OCI-LY7 (cell line): ENCODE data around the gene FOXM1. TPM values are rescaled to one million over a fixed set of nuclear protein-coding genes. Genes with fewer than 3 reads are reported as not detected.

ENCODE experiments used
- BruUV-seq: library from RNA; stranded (reverse); fragments of 400-500 nt; replicated peaks from 2 replicates; lab custom pipeline; 2021; lab: Mats Ljungman, UMichigan
- CTCF ChIA-PET: fragments of 300-600 bp; sonication (Branson Sonifier 250); formaldehyde crosslinking; loops from one replicate; lab custom pipeline; 2022; ENCODE audit warnings: antibody characterized with exemption; ENCODE audit not compliant: unreplicated experiment; lab: Charles Lee
- POLR2A ChIA-PET: fragments of 300-600 bp; sonication (Branson Sonifier 250); formaldehyde crosslinking; loops from one replicate; lab custom pipeline; 2022; ENCODE audit warnings: antibody characterized with exemption; lab: Charles Lee
- DNase-seq: peaks from one replicate; pipeline ENCODE4 v3.0.0-alpha.2; 2015; ENCODE audit warnings: low spot score
- H2AFZ ChIP-seq: fragments of 200-600 bp; sonication (generic), shearing (Covaris generic); 2 replicates; pipeline ENCODE4 v1.6.1; 2014; ENCODE audit warnings: mild to moderate bottlenecking, antibody characterized with exemption, low read length, moderate library complexity
- H3K27ac ChIP-seq: fragments of 200-600 bp; sonication (generic); 2 replicates; pipeline ENCODE4 v1.5.1; 2014; ENCODE audit warnings: mixed run types, low read depth, mild to moderate bottlenecking, moderate library complexity, low read length, inconsistent platforms; ENCODE audit not compliant: poor library complexity, severe bottlenecking
- H3K36me3 ChIP-seq: fragments of 200-600 bp; sonication (generic); 2 replicates; pipeline ENCODE4 v1.6.1; 2014; ENCODE audit warnings: mild to moderate bottlenecking, antibody characterized with exemption, low read length, moderate library complexity, mixed read lengths; ENCODE audit not compliant: insufficient read depth
- H3K4me1 ChIP-seq: fragments of 200-600 bp; sonication (generic); 2 replicates; pipeline ENCODE4 v1.5.1; 2014; ENCODE audit warnings: mild to moderate bottlenecking, low read length; ENCODE audit not compliant: insufficient read depth, poor library complexity, severe bottlenecking
- H3K4me2 ChIP-seq: fragments of 200-600 bp; sonication (generic); 2 replicates; pipeline ENCODE4 v1.6.1; 2014; ENCODE audit warnings: mild to moderate bottlenecking, low read length
- H3K4me3 ChIP-seq: fragments of 200-600 bp; sonication (generic); 2 replicates; pipeline ENCODE4 v1.5.1; 2014; ENCODE audit warnings: mild to moderate bottlenecking, low read depth, low read length; ENCODE audit not compliant: poor library complexity, severe bottlenecking
- H3K79me2 ChIP-seq: fragments of 200-600 bp; sonication (generic); 2 replicates; pipeline ENCODE4 v1.6.1; 2016; ENCODE audit warnings: low read depth, mild to moderate bottlenecking, low read length, moderate library complexity, mixed read lengths; ENCODE audit not compliant: insufficient read depth
- H3K9me2 ChIP-seq: fragments of 200-600 bp; sonication (generic); 2 replicates; pipeline ENCODE4 v1.6.1; 2016; ENCODE audit warnings: mild to moderate bottlenecking, low read length, mixed read lengths; ENCODE audit not compliant: insufficient read depth
- H3K9me3 ChIP-seq: fragments of 200-600 bp; sonication (generic); 2 replicates; pipeline ENCODE4 v1.6.1; 2014; ENCODE audit warnings: mild to moderate bottlenecking, mixed run types, low read length, mixed read lengths
- H4K20me1 ChIP-seq: fragments of 200-600 bp; sonication (generic); 2 replicates; pipeline ENCODE4 v1.6.1; 2014; ENCODE audit warnings: mild to moderate bottlenecking, antibody characterized with exemption, low read length, moderate library complexity, mixed read lengths; ENCODE audit not compliant: insufficient read depth
- EZH2phosphoT487 ChIP-seq: fragments of 200-600 bp; sonication (generic); IDR thresholded peaks from 2 replicates; pipeline ENCODE4 v1.6.1; 2018; ENCODE audit warnings: low read depth, borderline replicate concordance, mild to moderate bottlenecking, mixed run types, antibody characterized with exemption, low read length, moderate library complexity, mixed read lengths
- intact Hi-C: fragments of 100-400 bp; cut with micrococcal nuclease; formaldehyde crosslinking; loops from one replicate; pipeline ENCODE4 v1.10.0; 2022; ENCODE audit not compliant: unreplicated experiment
- total RNA-seq, 2 experiments: library from RNA; depleted of rRNA in 1 of 2; stranded (reverse); fragments of >200 nt in 1 of 2; shearing (Covaris generic) in 1 of 2; gene quantifications; 2 replicates each; pipeline ENCODE4 v1.2.3, GENCODE V29; 2014 to 2022
- TF ChIP-seq, protein P1 (sequence below): fragments of 200-600 bp; sonication (generic); conservative IDR thresholded peaks from 2 replicates; pipeline ENCODE4 v1.5.1; 2014; ENCODE audit warnings: mild to moderate bottlenecking, antibody characterized with exemption, low read length, moderate library complexity, mixed read lengths

FOXM1 gene
- total RNA-seq, 2 experiments from 2014 or later, result 109 to 173 TPM

DNA sequence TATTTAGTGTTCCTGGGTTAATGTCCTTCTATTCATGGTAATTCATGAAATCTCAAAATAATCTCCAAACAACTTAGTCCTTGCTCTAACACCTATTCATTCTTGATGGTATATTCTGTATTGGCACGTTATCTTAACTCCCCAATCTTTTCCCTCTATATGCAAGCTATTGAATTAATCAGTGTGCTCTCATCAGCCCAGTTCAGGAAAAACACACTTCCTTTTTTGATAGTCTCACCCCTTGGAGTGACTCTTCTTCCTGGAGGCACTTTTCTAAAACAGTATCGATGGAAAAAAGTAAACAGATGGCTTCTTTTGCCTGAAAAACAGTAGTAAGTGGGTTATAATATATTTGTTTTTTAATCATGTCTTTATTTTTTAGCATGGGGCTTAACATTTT is 42.3 kb upstream of the FOXM1 start:
- no peak overlapping the region for H3K27ac ChIP-seq
- CTCF ChIA-PET, result no interaction called here
- no peaks in the 10 kb centered on the region for H3K9me2 ChIP-seq
- POLR2A ChIA-PET, result no interaction called here
- intact Hi-C loops, result no loop called here
- no peaks in the 10 kb centered on the region for H3K4me1 ChIP-seq
- DNase-seq, result no peak
- H3K4me2 ChIP-seq, result no peak overlapping the region
- H3K9me3 ChIP-seq, result no peaks in the 10 kb centered on the region
- no peaks in the 10 kb centered on the region for H3K79me2 ChIP-seq
- H3K36me3 ChIP-seq, result peaks cover 18% of the 10 kb centered on the region
- H3K4me3 ChIP-seq, result no peak overlapping the region
- no peak for TF ChIP-seq EZH2phosphoT487
- TF ChIP-seq, protein P1, sequence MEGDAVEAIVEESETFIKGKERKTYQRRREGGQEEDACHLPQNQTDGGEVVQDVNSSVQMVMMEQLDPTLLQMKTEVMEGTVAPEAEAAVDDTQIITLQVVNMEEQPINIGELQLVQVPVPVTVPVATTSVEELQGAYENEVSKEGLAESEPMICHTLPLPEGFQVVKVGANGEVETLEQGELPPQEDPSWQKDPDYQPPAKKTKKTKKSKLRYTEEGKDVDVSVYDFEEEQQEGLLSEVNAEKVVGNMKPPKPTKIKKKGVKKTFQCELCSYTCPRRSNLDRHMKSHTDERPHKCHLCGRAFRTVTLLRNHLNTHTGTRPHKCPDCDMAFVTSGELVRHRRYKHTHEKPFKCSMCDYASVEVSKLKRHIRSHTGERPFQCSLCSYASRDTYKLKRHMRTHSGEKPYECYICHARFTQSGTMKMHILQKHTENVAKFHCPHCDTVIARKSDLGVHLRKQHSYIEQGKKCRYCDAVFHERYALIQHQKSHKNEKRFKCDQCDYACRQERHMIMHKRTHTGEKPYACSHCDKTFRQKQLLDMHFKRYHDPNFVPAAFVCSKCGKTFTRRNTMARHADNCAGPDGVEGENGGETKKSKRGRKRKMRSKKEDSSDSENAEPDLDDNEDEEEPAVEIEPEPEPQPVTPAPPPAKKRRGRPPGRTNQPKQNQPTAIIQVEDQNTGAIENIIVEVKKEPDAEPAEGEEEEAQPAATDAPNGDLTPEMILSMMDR, result no peak
- TSS peak; percentile 51 for BruUV-seq
- no peaks in the 10 kb centered on the region for H4K20me1 ChIP-seq
- no peak overlapping the region for H2AFZ ChIP-seq

DNA sequence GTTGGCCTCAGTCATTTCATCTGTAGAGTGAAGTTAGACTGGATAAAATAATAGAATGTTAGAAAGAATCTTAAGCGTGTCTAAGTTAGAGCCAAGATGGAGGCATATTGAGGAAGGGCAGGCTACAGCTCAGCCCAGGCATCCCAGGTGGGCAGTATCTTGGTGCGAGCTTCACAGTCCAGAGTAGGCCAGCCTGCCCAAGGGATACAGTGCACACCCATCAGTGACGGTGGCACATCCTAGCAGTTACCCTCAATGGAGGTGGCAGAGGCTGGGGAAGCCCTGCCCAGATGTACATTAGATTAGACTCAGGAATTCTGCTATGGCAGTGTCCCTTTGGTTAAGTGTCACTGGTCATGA is 35.2 kb upstream of the FOXM1 start:
- no peaks in the 10 kb centered on the region for H4K20me1 ChIP-seq
- POLR2A ChIA-PET, result no interaction called here
- H3K4me2 ChIP-seq, result no peak overlapping the region
- H3K9me3 ChIP-seq, result no peaks in the 10 kb centered on the region
- no peaks in the 10 kb centered on the region for H3K4me1 ChIP-seq
- DNase-seq, result no peak
- no TSS peak for BruUV-seq
- CTCF ChIA-PET, result no interaction called here
- no peak overlapping the region for H3K27ac ChIP-seq
- no peaks in the 10 kb centered on the region; the same call in 1 of the 2 replicates for H3K36me3 ChIP-seq
- H2AFZ ChIP-seq, result no peak overlapping the region
- H3K79me2 ChIP-seq, result no peaks in the 10 kb centered on the region
- intact Hi-C loops, result no loop called here
- TF ChIP-seq, protein P1, result no peak
- no peak for TF ChIP-seq EZH2phosphoT487
- H3K4me3 ChIP-seq, result no peak overlapping the region
- no peaks in the 10 kb centered on the region for H3K9me2 ChIP-seq

DNA sequence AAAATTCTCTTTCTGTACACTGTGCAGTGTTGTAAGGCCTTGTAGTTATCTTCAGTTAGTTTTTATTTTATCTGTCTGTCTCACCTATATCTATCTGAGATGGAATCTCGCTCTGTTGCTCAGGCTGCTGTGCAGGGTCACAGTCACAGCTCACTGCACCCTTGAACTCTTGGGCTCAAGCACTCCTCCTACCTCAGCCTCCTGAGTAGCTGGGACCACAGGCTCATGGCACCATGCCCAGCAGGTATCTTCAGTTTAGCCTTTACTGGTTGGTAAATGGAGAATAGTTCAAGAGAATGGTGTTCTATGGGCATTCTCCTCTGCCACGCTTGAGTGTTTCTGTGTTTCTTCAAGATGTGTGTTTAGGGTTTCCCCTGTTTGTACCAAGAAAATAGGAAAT is 27.3 kb upstream of the FOXM1 start:
- POLR2A ChIA-PET, result no interaction called here
- Histone ChIP-seq H3K27ac (no peak overlapping the region), H3K4me1 (no peaks in the 10 kb centered on the region), H3K4me3 (no peak overlapping the region), H3K79me2 (no peaks in the 10 kb centered on the region), H3K9me2 (no peaks in the 10 kb centered on the region), H3K9me3 (no peaks in the 10 kb centered on the region), H2AFZ (no peak overlapping the region), H3K36me3 (no peaks in the 10 kb centered on the region), H4K20me1 (no peaks in the 10 kb centered on the region), H3K4me2 (no peak overlapping the region)
- CTCF ChIA-PET, result no interaction called here
- no TSS peak for BruUV-seq
- intact Hi-C loops, result no loop called here
- no peak for TF ChIP-seq EZH2phosphoT487
- TF ChIP-seq, protein P1, result no peak
- no peak for DNase-seq
